HCT116 (cell line): ENCODE data around the gene RSPO4. TPM values are rescaled to one million over a fixed set of nuclear protein-coding genes. Genes with fewer than 3 reads are reported as not detected.

Experiments
- ATAC-seq: fragments of 200-7000 bp; cut with Tn5 transposase; 2 replicates; pipeline ENCODE4 v1.9.1; 2020; ENCODE audit warnings: mild to moderate bottlenecking, moderate library complexity
- BruUV-seq: library from RNA; stranded (reverse); fragments of 400-500 nt; replicated peaks from 2 replicates; lab custom pipeline; 2021; lab: Mats Ljungman, UMichigan
- CTCF ChIA-PET: fragments of 300-600 bp; sonication (Branson Sonifier 250); formaldehyde crosslinking; loops from one replicate; lab custom pipeline; 2021; ENCODE audit warnings: antibody characterized with exemption; lab: Charles Lee
- POLR2A ChIA-PET: fragments of 300-600, 350-600 bp; sonication (Branson Sonifier 250); formaldehyde crosslinking; loops from one replicate; lab custom pipeline; 2021; ENCODE audit warnings: antibody characterized with exemption; lab: Charles Lee
- RAD21 ChIA-PET, 2 experiments: fragments of 300-600 bp; sonication (Branson Sonifier 250); formaldehyde crosslinking; loops; one replicate each; lab custom pipeline; 2023; ENCODE audit warnings: low total read pairs in 2 of 2; ENCODE audit not compliant: uncharacterized antibody in 2 of 2, unreplicated experiment in 2 of 2, low non-redundant PET in 1 of 2; lab: Charles Lee
- DNase-seq: peaks from one replicate; pipeline ENCODE4 v3.0.0-alpha.2; 2010; ENCODE audit warnings: low read depth, low spot score
- H2AFZ ChIP-seq: fragments of 200-600 bp; shearing (Covaris generic), sonication (generic); 2 replicates; pipeline ENCODE4 v1.6.1; 2017; ENCODE audit warnings: low read depth, mixed run types, mixed read lengths, antibody characterized with exemption, low read length; ENCODE audit not compliant: poor library complexity, severe bottlenecking
- H3K27ac ChIP-seq: 2 replicates; pipeline ENCODE4 v1.5.1; 2012; ENCODE audit warnings: low read depth, low read length
- H3K27me3 ChIP-seq: fragments of 200-600 bp; sonication (generic); 2 replicates; pipeline ENCODE4 v1.6.1; 2016; ENCODE audit warnings: mixed run types, low read length, mixed read lengths; ENCODE audit not compliant: insufficient read depth
- H3K36me3 ChIP-seq, 2 experiments: fragments of 200-500 bp in 1 of 2; fragments of 200-600 bp in 1 of 2; sonication (Bioruptor generic) in 1 of 2; sonication (generic) in 1 of 2; 2 replicates each; pipeline versions ENCODE4 v1.5.1 to v1.6.1; 2014 to 2016; ENCODE audit warnings: low read length in 2 of 2, inconsistent platforms in 1 of 2, mixed read lengths in 1 of 2, mixed run types in 1 of 2; ENCODE audit not compliant: insufficient read depth in 2 of 2, control insufficient read depth in 1 of 2
- H3K4me1 ChIP-seq, 2 experiments: fragments of 200-600 bp in 1 of 2; sonication (generic) in 1 of 2; 2 replicates each; pipeline versions ENCODE4 v1.5.1 to v1.6.1; 2012 to 2017; ENCODE audit warnings: low read length in 2 of 2, inconsistent platforms in 1 of 2, mild to moderate bottlenecking in 1 of 2, mixed read lengths in 1 of 2, mixed run types in 1 of 2, moderate library complexity in 1 of 2; ENCODE audit not compliant: insufficient read depth in 2 of 2, control insufficient read depth in 1 of 2
- H3K4me2 ChIP-seq: fragments of 200-600 bp; sonication (generic); 2 replicates; pipeline ENCODE4 v1.6.1; 2017; ENCODE audit warnings: mixed run types, low read length, mixed read lengths
- H3K4me3 ChIP-seq, 2 experiments: fragments of 200-600 bp in 1 of 2; sonication (generic) in 1 of 2; replicated peaks in 1 of 2; 2 replicates each; pipeline ENCODE4 v1.5.1; 2011 to 2016; ENCODE audit warnings: low read length in 2 of 2, control low read depth in 1 of 2, low read depth in 1 of 2, mild to moderate bottlenecking in 1 of 2, mixed read lengths in 1 of 2, mixed run types in 1 of 2
- H3K79me2 ChIP-seq: fragments of 200-600 bp; sonication (generic); 2 replicates; pipeline ENCODE4 v1.6.1; 2017; ENCODE audit warnings: mild to moderate bottlenecking, mixed run types, low read length, moderate library complexity, mixed read lengths; ENCODE audit not compliant: insufficient read depth
- H3K9ac ChIP-seq: fragments of 200-600 bp; sonication (generic); 2 replicates; pipeline ENCODE4 v1.6.1; 2016; ENCODE audit warnings: low read length, mixed read lengths
- H3K9me2 ChIP-seq: fragments of 200-600 bp; sonication (generic), shearing (Covaris generic); 2 replicates; pipeline ENCODE4 v1.6.1; 2017; ENCODE audit warnings: mixed run types, mild to moderate bottlenecking, moderate library complexity; ENCODE audit not compliant: insufficient read depth
- H3K9me3 ChIP-seq, 2 experiments: fragments of 200-500 bp in 1 of 2; fragments of 200-600 bp in 1 of 2; sonication (Bioruptor generic) in 1 of 2; sonication (generic) in 1 of 2; 2 replicates each; pipeline ENCODE4 v1.6.1; 2014 to 2017; ENCODE audit warnings: low read length in 2 of 2, mixed read lengths in 2 of 2, inconsistent platforms in 1 of 2, low read depth in 1 of 2, mild to moderate bottlenecking in 1 of 2, mixed run types in 1 of 2, moderate library complexity in 1 of 2; ENCODE audit not compliant: control insufficient read depth in 1 of 2, insufficient read depth in 1 of 2
- H4K20me1 ChIP-seq: fragments of 200-600 bp; sonication (generic), shearing (Covaris generic); 2 replicates; pipeline ENCODE4 v1.6.1; 2017; ENCODE audit warnings: mixed run types, mild to moderate bottlenecking, moderate library complexity; ENCODE audit not compliant: insufficient read depth
- ATF3 ChIP-seq: IDR thresholded peaks from 2 replicates; pipeline ENCODE4 v1.6.1; 2012
- ELF1 ChIP-seq: IDR thresholded peaks from 2 replicates; pipeline ENCODE4 v1.6.1; 2012; ENCODE audit warnings: low read depth, borderline replicate concordance
- MAX ChIP-seq: IDR thresholded peaks from 2 replicates; pipeline ENCODE4 v1.6.1; 2012
- REST ChIP-seq: IDR thresholded peaks from 2 replicates; pipeline ENCODE4 v1.6.1; 2012; ENCODE audit warnings: low read depth
- SIN3A ChIP-seq: IDR thresholded peaks from 2 replicates; pipeline ENCODE4 v1.6.1; 2012; ENCODE audit warnings: low read depth
- SP1 ChIP-seq: IDR thresholded peaks from 2 replicates; pipeline ENCODE4 v1.6.1; 2012; ENCODE audit warnings: low read depth
- ZNF274 ChIP-seq: fragments of 200-500 bp; sonication (Bioruptor generic); IDR thresholded peaks from 2 replicates; pipeline ENCODE4 v1.6.1; 2014; ENCODE audit warnings: mild to moderate bottlenecking, low read depth, low read length, inconsistent platforms
- intact Hi-C: fragments of 100-400 bp; cut with micrococcal nuclease; formaldehyde crosslinking; loops from 2 replicates; pipeline ENCODE4 v1.10.0; 2022
- total RNA-seq: library from RNA; stranded (reverse); gene quantifications from one replicate; pipeline ENCODE4 v1.2.1, GENCODE V29; 2021; ENCODE audit not compliant: unreplicated experiment

Gene RSPO4
- total RNA-seq, 1 experiment from 2014 or later, result 0.84 TPM

GRCh38 chr20:955656-956055, 46.5 kb downstream of the RSPO4 start:
- ChIA-PET POLR2A (interaction anchor here (0.5 to 1.2 kb wide), 2 partner anchors 138 to 190 kb away, joined by 3 to 5 read pairs; no protein-coding TSS in a partner anchor), RAD21 (interaction anchor here (0.9 to 3.3 kb wide), 6 partner anchors 122 to 257 kb away, joined by 3 to 20 read pairs (median 4); partner anchors contain the start of genes FAM110A (in 1 of the 2) and SLC52A3 (in 1 of the 2)), CTCF (interaction anchor here (0.7 to 6.9 kb wide), 7 partner anchors 9 to 257 kb away, joined by 3 to 181 read pairs (median 5); no protein-coding TSS in a partner anchor)
- H3K36me3 ChIP-seq, result no peaks in the 10 kb centered on the region
- no peaks in the 10 kb centered on the region for H3K27me3 ChIP-seq
- no TSS peak for BruUV-seq
- H3K9me2 ChIP-seq, result no peaks in the 10 kb centered on the region
- H3K27ac ChIP-seq, result no peak overlapping the region
- DNase-seq (no peak), ATAC-seq (no peak)
- no peaks in the 10 kb centered on the region for H3K79me2 ChIP-seq
- H3K4me2 ChIP-seq, result no peak overlapping the region
- H3K4me3 ChIP-seq, result no peak overlapping the region
- H4K20me1 ChIP-seq, result no peaks in the 10 kb centered on the region
- TF ChIP-seq ATF3, result no peak
- no peak overlapping the region for H3K9ac ChIP-seq
- intact Hi-C loops, result loop anchor here (1.0 to 10.0 kb wide), 2 partner anchors 139 to 391 kb away; no protein-coding TSS in a partner anchor
- H2AFZ ChIP-seq, result no peak overlapping the region
- H3K9me3 ChIP-seq, result no peaks in the 10 kb centered on the region
- H3K4me1 ChIP-seq, result peaks cover 4 to 13% of the 10 kb centered on the region in 2 experiments; a peak in 3 of 4 replicates

- H3K4me3 ChIP-seq, result no peak overlapping the region
Observed at GRCh38 chr20:955111-955510, 47.0 kb downstream of the RSPO4 start.

More at GRCh38 chr20:955111-955510, 47.0 kb downstream of the RSPO4 start:
- H3K27ac ChIP-seq, result no peak overlapping the region
- ChIA-PET CTCF (interaction anchor here (0.9 to 6.9 kb wide), 5 partner anchors 20 to 258 kb away, joined by 3 to 181 read pairs (median 3); no protein-coding TSS in a partner anchor), RAD21 (interaction anchor here (0.7 to 3.3 kb wide), 5 partner anchors 137 to 258 kb away, joined by 3 to 20 read pairs (median 4); partner anchors contain the start of gene SLC52A3 (in 1 of the 2)), POLR2A (interaction anchor here (0.5 to 0.8 kb wide), 2 partner anchors 137 to 190 kb away, joined by 3 to 4 read pairs; no protein-coding TSS in a partner anchor)
- no peak overlapping the region for H2AFZ ChIP-seq
- ATAC-seq (no peak), DNase-seq (no peak)
- intact Hi-C loops, result loop anchor here (10.0 kb wide), 1 partner anchor 390 kb away; no protein-coding TSS in a partner anchor
- no peaks in the 10 kb centered on the region for H3K9me3 ChIP-seq
- no peak overlapping the region for H3K4me2 ChIP-seq
- no TSS peak for BruUV-seq
- no peaks in the 10 kb centered on the region for H4K20me1 ChIP-seq
- no peaks in the 10 kb centered on the region for H3K36me3 ChIP-seq
- H3K79me2 ChIP-seq, result no peaks in the 10 kb centered on the region
- peaks cover 4 to 13% of the 10 kb centered on the region in 2 experiments; a peak in 3 of 4 replicates for H3K4me1 ChIP-seq
- no peaks in the 10 kb centered on the region for H3K27me3 ChIP-seq
- no peaks in the 10 kb centered on the region for H3K9me2 ChIP-seq
- TF ChIP-seq ZNF274, result no peak
- no peak for TF ChIP-seq ELF1
- TF ChIP-seq REST, result no peak
- TF ChIP-seq SIN3A, result no peak
- TF ChIP-seq SP1, result no peak
- no peak for TF ChIP-seq MAX
- TF ChIP-seq, all 23 proteins: peak for 0
- H3K9ac ChIP-seq, result no peak overlapping the region
